Trophoblast cell (in vitro differentiated cells and primary cell): ENCODE measurements around the gene MRPL23.

ENCODE experiments used
- DNase-seq, 2 donors: peaks; one replicate each; pipeline ENCODE4 v3.0.0-alpha.2; 2016
- H2AFZ ChIP-seq: 2 replicates; pipeline ENCODE4 v1.6.1; 2013; ENCODE audit warnings: low read length, moderate library complexity, mild to moderate bottlenecking; ENCODE audit not compliant: insufficient read depth, poor library complexity
- H2AK5ac ChIP-seq: 2 replicates; pipeline ENCODE4 v1.6.1; 2013; ENCODE audit warnings: mild to moderate bottlenecking, low read length
- H2BK120ac ChIP-seq: 2 replicates; pipeline ENCODE4 v1.6.1; 2013; ENCODE audit warnings: low read length, mild to moderate bottlenecking, moderate library complexity; ENCODE audit not compliant: insufficient read depth, poor library complexity
- H2BK12ac ChIP-seq: 2 replicates; pipeline ENCODE4 v1.6.1; 2013; ENCODE audit warnings: mild to moderate bottlenecking, low read length, moderate library complexity
- H2BK5ac ChIP-seq: 2 replicates; pipeline ENCODE4 v1.6.1; 2013; ENCODE audit warnings: low read length, low read depth, moderate library complexity, mild to moderate bottlenecking; ENCODE audit not compliant: poor library complexity
- H3K14ac ChIP-seq: 2 replicates; pipeline ENCODE4 v1.6.1; 2013; ENCODE audit warnings: mild to moderate bottlenecking, low read length
- H3K18ac ChIP-seq: 2 replicates; pipeline ENCODE4 v1.6.1; 2013; ENCODE audit warnings: mild to moderate bottlenecking, low read length
- H3K23ac ChIP-seq: 2 replicates; pipeline ENCODE4 v1.6.1; 2013; ENCODE audit warnings: low read length
- H3K27ac ChIP-seq: 2 replicates; pipeline ENCODE4 v1.5.1; 2013; ENCODE audit warnings: low read depth, mild to moderate bottlenecking, inconsistent platforms, low read length, moderate library complexity
- H3K27me3 ChIP-seq: 2 replicates; pipeline ENCODE4 v1.6.1; 2013; ENCODE audit warnings: inconsistent platforms, mild to moderate bottlenecking, low read length, moderate library complexity; ENCODE audit not compliant: insufficient read depth
- H3K36me3 ChIP-seq, 2 experiments: 1 replicate in 1 of 2; 2 replicates in 1 of 2; pipeline ENCODE4 v1.6.1; 2013; ENCODE audit warnings: low read length in 2 of 2, mild to moderate bottlenecking in 2 of 2, moderate library complexity in 1 of 2; ENCODE audit not compliant: insufficient read depth in 2 of 2, control insufficient read depth in 1 of 2
- H3K4ac ChIP-seq: 2 replicates; pipeline ENCODE4 v1.6.1; 2013; ENCODE audit warnings: low read depth, mild to moderate bottlenecking, low read length, moderate library complexity
- H3K4me1 ChIP-seq, 2 experiments: 1 replicate in 1 of 2; 2 replicates in 1 of 2; pipeline ENCODE4 v1.6.1; 2013; ENCODE audit warnings: low read length in 2 of 2, mild to moderate bottlenecking in 2 of 2, moderate library complexity in 1 of 2; ENCODE audit not compliant: insufficient read depth in 2 of 2, control insufficient read depth in 1 of 2
- H3K4me2 ChIP-seq: 2 replicates; pipeline ENCODE4 v1.6.1; 2013; ENCODE audit warnings: inconsistent platforms, mild to moderate bottlenecking, low read length, moderate library complexity
- H3K4me3 ChIP-seq: 2 replicates; pipeline ENCODE4 v1.5.1; 2013; ENCODE audit warnings: mild to moderate bottlenecking, low read depth, low read length, inconsistent platforms
- H3K79me1 ChIP-seq: one replicate; pipeline ENCODE4 v1.6.1; 2013; ENCODE audit warnings: low read length
- H3K79me2 ChIP-seq: 2 replicates; pipeline ENCODE4 v1.6.1; 2013; ENCODE audit warnings: low read length, mild to moderate bottlenecking; ENCODE audit not compliant: control insufficient read depth, insufficient read depth, poor library complexity
- H3K9ac ChIP-seq: 2 replicates; pipeline ENCODE4 v1.6.1; 2013; ENCODE audit warnings: mild to moderate bottlenecking, low read length
- H3K9me3 ChIP-seq: 2 replicates; pipeline ENCODE4 v1.6.1; 2013; ENCODE audit warnings: low read depth, mild to moderate bottlenecking, control low read depth, inconsistent platforms, low read length; ENCODE audit not compliant: insufficient read depth
- H4K12ac ChIP-seq: 2 replicates; pipeline ENCODE4 v1.6.1; 2013; ENCODE audit warnings: low read depth, mild to moderate bottlenecking, low read length, moderate library complexity
- H4K8ac ChIP-seq: 2 replicates; pipeline ENCODE4 v1.6.1; 2013; ENCODE audit warnings: low read depth, mild to moderate bottlenecking, low read length, moderate library complexity
- H4K91ac ChIP-seq: one replicate; pipeline ENCODE4 v1.6.1; 2013; ENCODE audit warnings: low read depth, mild to moderate bottlenecking, low read length, moderate library complexity
- WGBS: extraction: QIAGEN DNeasy Blood & Tissue Kit; methylation state at CpG from one replicate; pipeline ENCODE4 v1.1.7; 2013; ENCODE audit warnings: missing lambda C conversion rate; ENCODE audit not compliant: insufficient read length, insufficient coverage; ENCODE audit errors: extremely low coverage; 5-methylcytosine and 5-hydroxymethylcytosine counted together

The MRPL23 gene

GRCh38 chr11:1943576-1943975 is 3.6 kb upstream of the MRPL23 start:
- Histone ChIP-seq H3K18ac (no peak overlapping the region), H2AK5ac (no peak overlapping the region), H3K4me3 (no peak overlapping the region), H3K9ac (no peak overlapping the region), H3K27ac (no peak overlapping the region), H3K14ac (no peak overlapping the region), H2BK5ac (no peak overlapping the region), H3K79me1 (no peaks in the 10 kb centered on the region), H3K79me2 (no peaks in the 10 kb centered on the region), H3K4me1 (no peaks in the 10 kb centered on the region), H3K23ac (no peak overlapping the region), H3K9me3 (peaks cover 3% of the 10 kb centered on the region), H3K4me2 (no peak overlapping the region), H3K4ac (no peak overlapping the region), H4K91ac (no peak overlapping the region), H4K8ac (no peak overlapping the region), H2AFZ (no peak overlapping the region), H3K36me3 (no peaks in the 10 kb centered on the region), H3K27me3 (no peaks in the 10 kb centered on the region), H2BK12ac (no peak overlapping the region), H4K12ac (no peak overlapping the region), H2BK120ac (no peak overlapping the region)
- DNase-seq, result no peak
- no CpG with 5 or more reads among the region's 15 CpGs for WGBS

GRCh38 chr11:1943977-1944376 is 3.2 kb upstream of the MRPL23 start:
- no peak overlapping the region for H2AK5ac ChIP-seq
- no peaks in the 10 kb centered on the region for H3K36me3 ChIP-seq
- H4K8ac ChIP-seq, result no peak overlapping the region
- no peaks in the 10 kb centered on the region for H3K27me3 ChIP-seq
- no peak overlapping the region for H2BK120ac ChIP-seq
- no peak overlapping the region for H4K91ac ChIP-seq
- DNase-seq, result no peak
- no peak overlapping the region for H3K4me2 ChIP-seq
- H3K23ac ChIP-seq, result no peak overlapping the region
- no peaks in the 10 kb centered on the region for H3K4me1 ChIP-seq
- H2AFZ ChIP-seq, result no peak overlapping the region
- H3K4me3 ChIP-seq, result no peak overlapping the region
- H4K12ac ChIP-seq, result no peak overlapping the region
- no CpG with 5 or more reads among the region's 9 CpGs for WGBS
- no peaks in the 10 kb centered on the region for H3K79me2 ChIP-seq
- no peaks in the 10 kb centered on the region for H3K79me1 ChIP-seq
- H3K4ac ChIP-seq, result no peak overlapping the region
- no peak overlapping the region for H3K18ac ChIP-seq
- no peak overlapping the region for H2BK12ac ChIP-seq
- H3K27ac ChIP-seq, result no peak overlapping the region
- H2BK5ac ChIP-seq, result no peak overlapping the region
- no peak overlapping the region for H3K9ac ChIP-seq
- H3K9me3 ChIP-seq, result peaks cover 3% of the 10 kb centered on the region
- H3K14ac ChIP-seq, result no peak overlapping the region

- WGBS, result no CpG with 5 or more reads among the region's 36 CpGs
- Histone ChIP-seq H3K36me3 (no peaks in the 10 kb centered on the region), H3K79me2 (no peaks in the 10 kb centered on the region), H4K8ac (no peak overlapping the region), H3K27ac (no peak overlapping the region), H3K79me1 (no peaks in the 10 kb centered on the region), H4K12ac (no peak overlapping the region), H3K14ac (no peak overlapping the region), H2AK5ac (no peak overlapping the region), H3K9me3 (peaks cover under 1% of the 10 kb centered on the region), H3K4me3 (no peak overlapping the region), H2BK12ac (no peak overlapping the region), H3K27me3 (no peaks in the 10 kb centered on the region), H3K4me1 (no peaks in the 10 kb centered on the region), H4K91ac (no peak overlapping the region), H2AFZ (no peak overlapping the region), H3K4me2 (no peak overlapping the region), H3K18ac (no peak overlapping the region), H3K9ac (no peak overlapping the region), H2BK120ac (no peak overlapping the region), H2BK5ac (no peak overlapping the region), H3K23ac (no peak overlapping the region), H3K4ac (no peak overlapping the region)
- no peak for DNase-seq
These were observed 583 bp downstream of the MRPL23 start for GRCh38 chr11:1947592-1948237.

GRCh38 chr11:1948389-1948788 is 1.3 kb downstream of the MRPL23 start:
- Histone ChIP-seq H3K27ac (no peak overlapping the region), H4K91ac (no peak overlapping the region), H4K8ac (no peak overlapping the region), H2AK5ac (no peak overlapping the region), H2BK120ac (no peak overlapping the region), H3K4me1 (no peaks in the 10 kb centered on the region), H2BK12ac (no peak overlapping the region), H3K4me3 (no peak overlapping the region), H4K12ac (no peak overlapping the region), H2AFZ (no peak overlapping the region), H3K4me2 (no peak overlapping the region), H3K9ac (no peak overlapping the region), H3K14ac (no peak overlapping the region), H3K4ac (no peak overlapping the region), H3K9me3 (no peaks in the 10 kb centered on the region), H3K18ac (no peak overlapping the region), H2BK5ac (no peak overlapping the region), H3K79me2 (no peaks in the 10 kb centered on the region), H3K27me3 (no peaks in the 10 kb centered on the region), H3K23ac (no peak overlapping the region), H3K36me3 (no peaks in the 10 kb centered on the region), H3K79me1 (no peaks in the 10 kb centered on the region)
- WGBS, result no CpG with 5 or more reads among the region's 11 CpGs
- DNase-seq, result no peak
